Endothelial cell of umbilical vein (primary cell): Measurements from ENCODE around the gene CLIP3. TPM values are rescaled to one million over a fixed set of nuclear protein-coding genes. Genes with fewer than 3 reads are reported as not detected.

Experiments used
- BruUV-seq: library from RNA; stranded (reverse); fragments of 400-500 nt; replicated peaks from 2 replicates; lab custom pipeline; 2021; lab: Mats Ljungman, UMichigan
- CTCF ChIA-PET: fragments of 300-600, 350-600 bp; sonication (Branson Sonifier 250); formaldehyde crosslinking; loops from one replicate; lab custom pipeline; 2021; ENCODE audit warnings: antibody characterized with exemption, inconsistent platforms; lab: Charles Lee
- POLR2A ChIA-PET: fragments of 300-600, 350-600 bp; sonication (Branson Sonifier 250); formaldehyde crosslinking; loops from one replicate; lab custom pipeline; 2021; ENCODE audit warnings: antibody characterized with exemption, inconsistent platforms; lab: Charles Lee
- DNase-seq: peaks from one replicate; pipeline ENCODE4 v3.0.0-alpha.2; 2011; ENCODE audit warnings: low read depth, low spot score
- FAIRE-seq: peaks from 2 replicates; lab custom pipeline; 2011; peaks lifted over from hg19 to GRCh38; lab: Jason Lieb, UNC
- H2AFZ ChIP-seq: 2 replicates; pipeline ENCODE4 v1.6.0; 2012; ENCODE audit warnings: low read depth, low read length, control low read depth, inconsistent platforms
- H3K27ac ChIP-seq: 2 replicates; pipeline ENCODE4 v1.5.1; 2011; ENCODE audit warnings: low read depth, mild to moderate bottlenecking, control low read depth, low read length, moderate library complexity; ENCODE audit not compliant: insufficient read depth
- H3K27me3 ChIP-seq, 2 experiments: 2 replicates each; pipeline versions ENCODE4 v1.6.0 to v1.6.1; 2011; ENCODE audit warnings: low read length in 2 of 2, mixed read lengths in 1 of 2; ENCODE audit not compliant: control insufficient read depth in 2 of 2, insufficient read depth in 2 of 2
- H3K36me3 ChIP-seq, 2 experiments: 2 replicates in 1 of 2; 3 replicates in 1 of 2; pipeline ENCODE4 v1.5.1; 2011; ENCODE audit warnings: low read length in 2 of 2, mild to moderate bottlenecking in 1 of 2, moderate library complexity in 1 of 2; ENCODE audit not compliant: control insufficient read depth in 2 of 2, insufficient read depth in 2 of 2; ENCODE audit errors: extremely low read depth in 1 of 2
- H3K4me1 ChIP-seq: 3 replicates; pipeline ENCODE4 v1.5.1; 2011; ENCODE audit warnings: mild to moderate bottlenecking, low read length; ENCODE audit not compliant: control insufficient read depth, insufficient read depth; ENCODE audit errors: extremely low read depth
- H3K4me2 ChIP-seq: 2 replicates; pipeline ENCODE4 v1.6.1; 2011; ENCODE audit warnings: low read length, control low read depth, mixed read lengths; ENCODE audit not compliant: insufficient read depth
- H3K4me3 ChIP-seq, 3 experiments: fragments of 200-600 bp in 1 of 3; sonication (generic), shearing (Covaris generic) in 1 of 3; replicated peaks in 1 of 3; 2 replicates each; pipeline ENCODE4 v1.5.1; 2011 to 2016; ENCODE audit warnings: control low read depth in 3 of 3, low read length in 3 of 3, mild to moderate bottlenecking in 2 of 3, inconsistent platforms in 1 of 3, low read depth in 1 of 3, moderate library complexity in 1 of 3; ENCODE audit not compliant: insufficient read depth in 1 of 3
- H3K79me2 ChIP-seq: 2 replicates; pipeline ENCODE4 v1.6.0; 2012; ENCODE audit warnings: low read length, inconsistent platforms; ENCODE audit not compliant: control insufficient read depth, insufficient read depth
- H3K9ac ChIP-seq: replicated peaks from 2 replicates; pipeline ENCODE3; 2011; ENCODE audit warnings: low read length, control low read depth; ENCODE audit not compliant: insufficient read depth; ENCODE audit errors: extremely low read depth
- H3K9me1 ChIP-seq: replicated peaks from 3 replicates; pipeline ENCODE4 v1.6.0; 2011; ENCODE audit warnings: mild to moderate bottlenecking, low read length; ENCODE audit not compliant: control insufficient read depth, insufficient read depth; ENCODE audit errors: extremely low read depth
- H3K9me3 ChIP-seq: replicated peaks from 2 replicates; pipeline ENCODE4 v1.5.1; 2012; ENCODE audit warnings: low read length, inconsistent platforms; ENCODE audit not compliant: control insufficient read depth, insufficient read depth
- H4K20me1 ChIP-seq: replicated peaks from 2 replicates; pipeline ENCODE3; 2011; ENCODE audit warnings: mild to moderate bottlenecking, low read length; ENCODE audit not compliant: control insufficient read depth, insufficient read depth; ENCODE audit errors: extremely low read depth
- EZH2 ChIP-seq: IDR thresholded peaks from 2 replicates; pipeline ENCODE4 v1.6.1; 2012; ENCODE audit warnings: borderline replicate concordance, low read depth, mild to moderate bottlenecking, moderate library complexity, low read length, inconsistent platforms; ENCODE audit not compliant: severe bottlenecking
- FOS ChIP-seq: IDR thresholded peaks from 2 replicates; pipeline ENCODE4 v1.6.1; 2011; ENCODE audit warnings: mild to moderate bottlenecking, low read length, moderate library complexity, borderline replicate concordance; ENCODE audit not compliant: insufficient read depth
- GATA2 ChIP-seq: IDR thresholded peaks from 2 replicates; pipeline ENCODE4 v1.7.0; 2011; ENCODE audit warnings: low read depth, mild to moderate bottlenecking, moderate library complexity, mixed read lengths, low read length; ENCODE audit not compliant: insufficient read length, insufficient read depth
- JUN ChIP-seq: IDR thresholded peaks from 2 replicates; pipeline ENCODE4 v1.6.1; 2011; ENCODE audit warnings: borderline replicate concordance, low read depth; ENCODE audit not compliant: insufficient read length, insufficient read depth
- MYC ChIP-seq: IDR thresholded peaks from one replicate; pipeline ENCODE4 v1.6.1; 2011; ENCODE audit warnings: mild to moderate bottlenecking, low read depth, low read length
- POLR2A ChIP-seq: IDR thresholded peaks from 2 replicates; pipeline ENCODE4 v1.6.1; 2012; ENCODE audit warnings: low read depth, mild to moderate bottlenecking, control low read depth, low read length
- POLR2AphosphoS5 ChIP-seq: IDR thresholded peaks from 2 replicates; pipeline ENCODE4 v1.6.1; 2012; ENCODE audit warnings: low read depth, mild to moderate bottlenecking, control low read depth, low read length, moderate library complexity; ENCODE audit not compliant: insufficient read depth
- dilution Hi-C: fragments of 300-500 bp; cut with MboI; formaldehyde crosslinking; loops from one replicate; pipeline ENCODE4 v1.15.0; 2019; ENCODE audit warnings: low sequenced_read_pairs; ENCODE audit not compliant: extremely low pct_ligation_motif_present
- intact Hi-C: fragments of 100-400 bp; cut with micrococcal nuclease; formaldehyde crosslinking; loops from one replicate; pipeline ENCODE4 v1.10.0; 2022
- polyA plus RNA-seq, 4 experiments: library from polyadenylated mRNA; depleted of rRNA in 3 of 4; stranded (reverse) in 3 of 4; unstranded in 1 of 4; fragments of >200 nt; gene quantifications; 2 replicates each; pipeline versions ENCODE4 v1.2.1 to v1.2.3, GENCODE V29; 2011 to 2012; ENCODE audit warnings: missing spikeins in 1 of 4
- total RNA-seq: library from RNA; stranded (reverse); gene quantifications from 2 replicates; pipeline ENCODE4 v1.2.3, GENCODE V29; 2021
- TF ChIP-seq, protein P1 (sequence below), 2 donors: IDR thresholded peaks; 1 replicate in 1 of 2; 2 replicates in 1 of 2; pipeline ENCODE4 v1.5.1; 2011; ENCODE audit warnings: low read length in 2 of 2, mild to moderate bottlenecking in 2 of 2, moderate library complexity in 2 of 2, control low read depth in 1 of 2, inconsistent platforms in 1 of 2, low read depth in 1 of 2; ENCODE audit not compliant: insufficient read depth in 1 of 2; ENCODE audit errors: extremely low read depth in 1 of 2
- TF ChIP-seq, protein P2 (sequence below): IDR thresholded peaks from 2 replicates; pipeline ENCODE4 v1.6.1; 2011; ENCODE audit not compliant: insufficient read depth, insufficient read length

Gene CLIP3
- total and polyA plus RNA-seq, 2 donors (not counting 3 experiments of a cell fraction or from before 2014, with no cell fraction given): 7.0 to 24.4 TPM

DNA sequence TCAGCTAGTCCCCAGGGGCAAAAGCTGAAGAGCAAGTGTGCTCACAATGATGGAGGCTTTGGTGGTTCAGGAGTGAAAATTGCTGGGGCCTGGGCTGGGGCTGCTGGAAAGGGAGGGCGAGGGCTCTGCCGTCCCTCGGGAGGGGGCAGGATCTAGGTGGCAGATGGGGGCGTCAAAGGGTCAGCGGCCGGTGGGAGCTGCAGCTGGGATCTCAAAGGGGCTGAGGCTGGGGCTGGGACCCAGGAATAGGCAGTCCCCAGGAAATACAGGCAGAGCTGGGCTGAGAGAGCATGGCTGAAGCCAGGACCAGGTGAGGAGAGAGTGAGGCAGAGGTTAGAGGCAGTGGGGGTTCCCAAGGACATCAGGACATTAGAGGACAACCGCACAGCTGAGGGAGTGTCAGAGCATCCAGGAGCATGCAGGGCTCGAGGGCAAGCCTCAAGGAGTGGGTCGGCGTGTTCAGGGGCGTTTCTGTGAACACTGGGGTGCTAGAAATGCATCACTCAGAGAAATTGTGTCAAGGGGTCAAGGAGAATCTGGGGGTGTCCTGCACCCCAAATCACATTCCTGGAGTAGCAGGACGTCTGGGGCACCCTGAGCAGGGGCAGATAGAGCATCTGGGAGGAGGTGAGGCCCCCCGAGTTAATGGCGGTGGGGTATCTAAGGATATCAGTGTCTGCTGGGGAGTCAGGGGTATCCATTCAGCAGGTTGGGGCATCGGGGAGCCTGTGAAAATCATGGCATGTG is 22.9 kb downstream of the CLIP3 start:
- no peak for DNase-seq
- no peak for FAIRE-seq
- no peaks in the 10 kb centered on the region for H3K79me2 ChIP-seq
- H3K4me2 ChIP-seq: peak overlapping the region; percentile 34
- CTCF ChIA-PET: interaction anchor here (2.0 kb wide), 1 partner anchor 118 kb away, joined by 4 read pairs; no protein-coding TSS in a partner anchor
- dilution Hi-C loops: no loop called here
- no peak overlapping the region for H3K27ac ChIP-seq
- H2AFZ ChIP-seq: peak overlapping the region; percentile 75
- POLR2A ChIA-PET: no interaction called here
- peaks cover 14% of the 10 kb centered on the region for H3K4me1 ChIP-seq
- H3K9ac ChIP-seq: no peak overlapping the region
- no TSS peak for BruUV-seq
- no peaks in the 10 kb centered on the region for H3K36me3 ChIP-seq
- intact Hi-C loops: no loop called here
- no peaks in the 10 kb centered on the region for H4K20me1 ChIP-seq
- H3K4me3 ChIP-seq: peak overlapping the region in 1 of 3 experiments; percentile 20
- H3K9me1 ChIP-seq: no peaks in the 10 kb centered on the region
- no peak for TF ChIP-seq GATA2
- TF ChIP-seq JUN: no peak
- no peak for TF ChIP-seq MYC
- TF ChIP-seq EZH2: no peak
- no peak for TF ChIP-seq POLR2A
- TF ChIP-seq, protein P1, sequence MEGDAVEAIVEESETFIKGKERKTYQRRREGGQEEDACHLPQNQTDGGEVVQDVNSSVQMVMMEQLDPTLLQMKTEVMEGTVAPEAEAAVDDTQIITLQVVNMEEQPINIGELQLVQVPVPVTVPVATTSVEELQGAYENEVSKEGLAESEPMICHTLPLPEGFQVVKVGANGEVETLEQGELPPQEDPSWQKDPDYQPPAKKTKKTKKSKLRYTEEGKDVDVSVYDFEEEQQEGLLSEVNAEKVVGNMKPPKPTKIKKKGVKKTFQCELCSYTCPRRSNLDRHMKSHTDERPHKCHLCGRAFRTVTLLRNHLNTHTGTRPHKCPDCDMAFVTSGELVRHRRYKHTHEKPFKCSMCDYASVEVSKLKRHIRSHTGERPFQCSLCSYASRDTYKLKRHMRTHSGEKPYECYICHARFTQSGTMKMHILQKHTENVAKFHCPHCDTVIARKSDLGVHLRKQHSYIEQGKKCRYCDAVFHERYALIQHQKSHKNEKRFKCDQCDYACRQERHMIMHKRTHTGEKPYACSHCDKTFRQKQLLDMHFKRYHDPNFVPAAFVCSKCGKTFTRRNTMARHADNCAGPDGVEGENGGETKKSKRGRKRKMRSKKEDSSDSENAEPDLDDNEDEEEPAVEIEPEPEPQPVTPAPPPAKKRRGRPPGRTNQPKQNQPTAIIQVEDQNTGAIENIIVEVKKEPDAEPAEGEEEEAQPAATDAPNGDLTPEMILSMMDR (IDR thresholded peaks at IDR 0.05; ENCODE audit: extremely low read depth in 1 of 2, insufficient read depth in 1 of 2, low read depth in 1 of 2, low read length in 2 of 2): no peak
- TF ChIP-seq POLR2AphosphoS5: no peak
- TF ChIP-seq, protein P2, sequence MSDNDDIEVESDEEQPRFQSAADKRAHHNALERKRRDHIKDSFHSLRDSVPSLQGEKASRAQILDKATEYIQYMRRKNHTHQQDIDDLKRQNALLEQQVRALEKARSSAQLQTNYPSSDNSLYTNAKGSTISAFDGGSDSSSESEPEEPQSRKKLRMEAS: no peak
- no peak for TF ChIP-seq FOS
- H3K27me3 ChIP-seq: no peaks in the 10 kb centered on the region
- H3K9me3 ChIP-seq: no peaks in the 10 kb centered on the region
